T-helper 1 cell treated with Interleukin-12 subunit alpha and Interleukin-12 subunit beta and Interleukin-4 antibody, amounts not matched to agents 30 ng/mL and 1 ng/mL, for 36 hours (primary cell): ENCODE measurements around the gene KIF26B. TPM values are rescaled to one million over a fixed set of nuclear protein-coding genes. Genes with fewer than 3 reads are reported as not detected.

Experiments used
- intact Hi-C: fragments of 100-400 bp; cut with micrococcal nuclease; formaldehyde crosslinking; loops from one replicate; pipeline ENCODE4 v1.15.1; 2024
- total RNA-seq: library from RNA; stranded (reverse); gene quantifications from 2 replicates; pipeline ENCODE4 v1.2.3, GENCODE V29; 2022

The KIF26B gene
- total RNA-seq, 1 donor from 2014 or later: not detected

GRCh38 chr1:245234217-245235081, 79.7 kb downstream of the KIF26B start:
- intact Hi-C loops: no loop called here

- intact Hi-C loops: no loop called here
These were observed 80.4 kb downstream of the KIF26B start for GRCh38 chr1:245235156-245235555.

- intact Hi-C loops: no loop called here
These were observed 85.9 kb downstream of the KIF26B start for GRCh38 chr1:245240648-245241165.

- intact Hi-C loops: no loop called here
These were observed 86.8 kb downstream of the KIF26B start for GRCh38 chr1:245241526-245242130.

GRCh38 chr1:245242989-245243388, 88.2 kb downstream of the KIF26B start:
- intact Hi-C loops: no loop called here

- intact Hi-C loops: no loop called here
These were observed 90.4 kb downstream of the KIF26B start for GRCh38 chr1:245245021-245245667.

GRCh38 chr1:245246433-245246832, 91.6 kb downstream of the KIF26B start:
- intact Hi-C loops: no loop called here

- intact Hi-C loops: no loop called here
These were observed 92.6 kb downstream of the KIF26B start for GRCh38 chr1:245247356-245247755.

GRCh38 chr1:245247801-245248200, 93.0 kb downstream of the KIF26B start:
- intact Hi-C loops: no loop called here

GRCh38 chr1:245248231-245248731, 93.5 kb downstream of the KIF26B start:
- intact Hi-C loops: no loop called here

- intact Hi-C loops: no loop called here
These were observed 101.0 kb downstream of the KIF26B start for GRCh38 chr1:245255783-245256182.

GRCh38 chr1:245256528-245256927, 101.7 kb downstream of the KIF26B start:
- intact Hi-C loops: no loop called here

- intact Hi-C loops: no loop called here
These were observed 103.6 kb downstream of the KIF26B start for GRCh38 chr1:245258271-245258920.

- intact Hi-C loops: no loop called here
These were observed 105.5 kb downstream of the KIF26B start for GRCh38 chr1:245260110-245260882.

GRCh38 chr1:245260883-245261282, 106.1 kb downstream of the KIF26B start:
- intact Hi-C loops: no loop called here

- intact Hi-C loops: no loop called here
These were observed 107.0 kb downstream of the KIF26B start for GRCh38 chr1:245261786-245262185.

- intact Hi-C loops: no loop called here
These were observed 108.8 kb downstream of the KIF26B start for GRCh38 chr1:245263529-245264095.

- intact Hi-C loops: no loop called here
These were observed 109.4 kb downstream of the KIF26B start for GRCh38 chr1:245264226-245264625.

- intact Hi-C loops: no loop called here
These were observed 111.3 kb downstream of the KIF26B start for GRCh38 chr1:245266105-245266504.

GRCh38 chr1:245270063-245270462, 115.3 kb downstream of the KIF26B start:
- intact Hi-C loops: no loop called here
